Testis (tissue), 3 donors: Measurements from ENCODE around the gene KLC3. TPM values are rescaled to one million over a fixed set of nuclear protein-coding genes. Genes with fewer than 3 reads are reported as not detected.

Source experiments
- DNase-seq: peaks from one replicate; pipeline ENCODE4 v3.0.0-alpha.2; 2019
- H3K27ac ChIP-seq, 2 donors: fragments of 200-600 bp; sonication (generic); one replicate each; pipeline ENCODE4 v1.5.1; 2019
- H3K27me3 ChIP-seq: fragments of 200-600 bp; sonication (generic); one replicate; pipeline ENCODE4 v1.5.1; 2019
- H3K36me3 ChIP-seq: fragments of 200-600 bp; sonication (generic); one replicate; pipeline ENCODE4 v1.5.1; 2017; ENCODE audit warnings: low read depth; ENCODE audit errors: missing control alignments
- H3K4me1 ChIP-seq: fragments of 200-600 bp; sonication (generic); one replicate; pipeline ENCODE4 v1.5.1; 2019
- H3K4me3 ChIP-seq, 2 donors: fragments of 200-600 bp; sonication (generic); one replicate each; pipeline ENCODE4 v1.5.1; 2017 to 2019
- H3K9me3 ChIP-seq: fragments of 200-600 bp; sonication (generic); one replicate; pipeline ENCODE4 v1.5.1; 2017
- POLR2A ChIP-seq: fragments of 450-650 bp; IDR thresholded peaks from one replicate; pipeline ENCODE4 v1.6.1; 2017; ENCODE audit warnings: antibody characterized with exemption, mild to moderate bottlenecking, moderate library complexity
- WGBS, 2 donors: methylation state at CpG; one replicate each; pipeline ENCODE4 v1.1.5; 2018; 5-methylcytosine and 5-hydroxymethylcytosine counted together
- intact Hi-C: fragments of 100-400 bp; cut with DNase I; formaldehyde crosslinking; loops from one replicate; pipeline ENCODE4 v1.15.1; 2023; ENCODE audit warnings: low total_unique reads
- polyA plus RNA-seq: library from polyadenylated mRNA; stranded (reverse); fragments of 350-450 nt; fragmentation: Illumina TruSeq; extraction: RNeasy Lipid Tissue Mini Kit (QIAGEN cat#74804); gene quantifications from one replicate; pipeline ENCODE4 v1.2.3, GENCODE V29; 2014; ENCODE audit warnings: low read depth, low replicate concordance; ENCODE audit not compliant: insufficient read depth
- total RNA-seq, 2 donors: library from RNA; depleted of rRNA; stranded (reverse); fragments of >200 nt; gene quantifications; one replicate each; pipeline ENCODE4 v1.2.3, GENCODE V29; 2016
- TF ChIP-seq, protein P1 (sequence below), 3 experiments: fragments of 450-650 bp in 2 of 3; fragments of 200-600 bp in 1 of 3; sonication (generic) in 1 of 3; IDR thresholded peaks; one replicate each; pipeline ENCODE4 v1.5.1; 2016 to 2019; ENCODE audit warnings: antibody characterized with exemption in 3 of 3, mild to moderate bottlenecking in 2 of 3, moderate library complexity in 1 of 3

KLC3 gene
- total and polyA plus RNA-seq, 3 donors from 2014 or later = 5.9 to 13.7 (median 6.4) TPM

DNA sequence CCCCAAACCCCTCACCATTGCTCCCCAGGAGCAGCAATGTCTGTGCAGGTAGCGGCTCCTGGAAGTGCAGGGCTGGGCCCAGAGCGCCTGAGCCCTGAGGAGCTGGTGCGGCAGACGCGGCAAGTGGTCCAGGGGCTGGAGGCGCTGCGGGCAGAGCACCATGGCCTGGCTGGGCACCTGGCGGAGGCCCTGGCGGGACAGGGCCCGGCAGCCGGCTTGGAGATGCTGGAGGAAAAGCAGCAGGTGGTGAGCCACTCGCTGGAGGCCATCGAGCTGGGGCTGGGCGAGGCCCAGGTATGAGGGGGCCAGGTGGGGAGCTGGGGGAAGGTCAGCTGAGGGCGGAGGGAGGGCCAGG, 4.9 kb downstream of the KLC3 start:
- intact Hi-C loops = no loop called here
- no peak overlapping the region for H3K27ac ChIP-seq
- no peak overlapping the region for H3K4me3 ChIP-seq
- no peaks in the 10 kb centered on the region for H3K36me3 ChIP-seq
- TF ChIP-seq, protein P1, sequence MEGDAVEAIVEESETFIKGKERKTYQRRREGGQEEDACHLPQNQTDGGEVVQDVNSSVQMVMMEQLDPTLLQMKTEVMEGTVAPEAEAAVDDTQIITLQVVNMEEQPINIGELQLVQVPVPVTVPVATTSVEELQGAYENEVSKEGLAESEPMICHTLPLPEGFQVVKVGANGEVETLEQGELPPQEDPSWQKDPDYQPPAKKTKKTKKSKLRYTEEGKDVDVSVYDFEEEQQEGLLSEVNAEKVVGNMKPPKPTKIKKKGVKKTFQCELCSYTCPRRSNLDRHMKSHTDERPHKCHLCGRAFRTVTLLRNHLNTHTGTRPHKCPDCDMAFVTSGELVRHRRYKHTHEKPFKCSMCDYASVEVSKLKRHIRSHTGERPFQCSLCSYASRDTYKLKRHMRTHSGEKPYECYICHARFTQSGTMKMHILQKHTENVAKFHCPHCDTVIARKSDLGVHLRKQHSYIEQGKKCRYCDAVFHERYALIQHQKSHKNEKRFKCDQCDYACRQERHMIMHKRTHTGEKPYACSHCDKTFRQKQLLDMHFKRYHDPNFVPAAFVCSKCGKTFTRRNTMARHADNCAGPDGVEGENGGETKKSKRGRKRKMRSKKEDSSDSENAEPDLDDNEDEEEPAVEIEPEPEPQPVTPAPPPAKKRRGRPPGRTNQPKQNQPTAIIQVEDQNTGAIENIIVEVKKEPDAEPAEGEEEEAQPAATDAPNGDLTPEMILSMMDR (IDR thresholded peaks at IDR 0.05) = no peak
- no peak for TF ChIP-seq POLR2A
- no peaks in the 10 kb centered on the region for H3K9me3 ChIP-seq
- DNase-seq = no peak
- H3K27me3 ChIP-seq = no peaks in the 10 kb centered on the region
- 73 to 91% methylated on average over 6 to 15 of the region's 15 CpGs for WGBS, 2 donors
- H3K4me1 ChIP-seq = no peaks in the 10 kb centered on the region

DNA sequence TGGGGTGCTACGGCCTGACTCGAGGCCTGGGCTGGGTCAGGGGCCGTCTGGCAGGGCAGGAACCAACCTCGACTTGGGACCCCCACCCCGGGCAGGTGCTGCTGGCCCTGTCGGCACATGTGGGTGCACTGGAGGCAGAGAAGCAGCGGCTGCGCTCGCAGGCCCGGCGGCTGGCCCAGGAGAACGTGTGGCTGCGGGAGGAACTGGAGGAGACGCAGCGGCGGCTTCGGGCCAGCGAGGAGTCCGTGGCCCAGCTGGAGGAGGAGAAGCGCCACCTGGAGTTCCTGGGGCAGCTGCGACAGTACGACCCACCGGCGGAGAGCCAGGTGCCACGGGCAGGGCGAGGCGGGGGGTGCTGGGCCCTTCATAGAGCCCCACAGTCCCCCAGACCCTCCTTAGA, 5.9 kb downstream of the KLC3 start:
- no peak for DNase-seq
- intact Hi-C loops = no loop called here
- WGBS, 2 donors = 60 to 63% methylated on average over 8 to 23 of the region's 27 CpGs
- no peak for TF ChIP-seq POLR2A
- TF ChIP-seq, protein P1 (IDR thresholded peaks at IDR 0.05) = no peak
- no peak overlapping the region for H3K27ac ChIP-seq
- H3K36me3 ChIP-seq = no peaks in the 10 kb centered on the region
- H3K4me3 ChIP-seq = no peak overlapping the region
- H3K27me3 ChIP-seq = no peaks in the 10 kb centered on the region
- H3K9me3 ChIP-seq = no peaks in the 10 kb centered on the region
- H3K4me1 ChIP-seq = no peaks in the 10 kb centered on the region

DNA sequence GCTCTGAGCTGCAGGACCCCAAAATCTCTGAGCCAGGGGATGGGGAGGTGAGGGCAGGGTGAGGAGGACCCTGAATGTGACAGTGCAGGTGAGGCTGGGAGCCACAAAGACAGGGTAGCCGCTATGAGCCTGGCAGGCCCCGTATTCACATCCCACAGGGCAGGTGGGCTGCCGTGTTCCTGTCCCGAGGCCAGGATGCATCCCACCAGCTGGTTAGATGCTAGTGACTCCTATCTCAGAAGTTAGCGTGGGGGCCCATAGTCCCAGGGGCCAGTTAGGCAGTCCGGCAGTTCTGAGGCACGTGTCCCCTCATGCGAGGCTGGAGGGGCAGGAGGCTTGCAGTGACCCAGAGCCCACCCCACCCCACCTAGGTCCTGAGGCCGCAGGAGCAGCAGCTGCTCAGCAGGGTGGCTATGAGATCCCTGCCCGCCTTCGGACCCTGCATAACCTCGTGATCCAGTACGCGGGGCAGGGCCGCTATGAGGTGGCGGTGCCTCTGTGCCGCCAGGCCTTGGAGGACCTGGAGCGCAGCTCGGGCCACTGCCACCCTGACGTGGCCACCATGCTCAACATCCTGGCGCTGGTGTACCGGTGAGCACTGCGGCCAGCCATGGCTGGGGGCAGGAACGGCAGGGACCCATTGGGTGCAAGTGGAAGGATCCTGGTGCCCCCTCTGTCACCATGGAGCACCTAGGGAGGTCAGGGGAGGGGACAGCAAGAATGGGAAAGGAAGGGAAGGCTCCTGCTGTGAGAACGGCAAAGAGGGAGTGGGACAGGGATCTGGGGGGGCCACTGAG, 7.2 kb downstream of the KLC3 start:
- Histone ChIP-seq H3K4me3 (no peak overlapping the region), H3K27ac (no peak overlapping the region), H3K36me3 (no peaks in the 10 kb centered on the region), H3K27me3 (no peaks in the 10 kb centered on the region), H3K4me1 (no peaks in the 10 kb centered on the region), H3K9me3 (no peaks in the 10 kb centered on the region)
- TF ChIP-seq POLR2A = no peak
- TF ChIP-seq, protein P1 (IDR thresholded peaks at IDR 0.05) = no peak
- intact Hi-C loops = no loop called here
- 72 to 79% methylated on average over 17 to 25 of the region's 25 CpGs for WGBS, 2 donors
- no peak for DNase-seq

DNA sequence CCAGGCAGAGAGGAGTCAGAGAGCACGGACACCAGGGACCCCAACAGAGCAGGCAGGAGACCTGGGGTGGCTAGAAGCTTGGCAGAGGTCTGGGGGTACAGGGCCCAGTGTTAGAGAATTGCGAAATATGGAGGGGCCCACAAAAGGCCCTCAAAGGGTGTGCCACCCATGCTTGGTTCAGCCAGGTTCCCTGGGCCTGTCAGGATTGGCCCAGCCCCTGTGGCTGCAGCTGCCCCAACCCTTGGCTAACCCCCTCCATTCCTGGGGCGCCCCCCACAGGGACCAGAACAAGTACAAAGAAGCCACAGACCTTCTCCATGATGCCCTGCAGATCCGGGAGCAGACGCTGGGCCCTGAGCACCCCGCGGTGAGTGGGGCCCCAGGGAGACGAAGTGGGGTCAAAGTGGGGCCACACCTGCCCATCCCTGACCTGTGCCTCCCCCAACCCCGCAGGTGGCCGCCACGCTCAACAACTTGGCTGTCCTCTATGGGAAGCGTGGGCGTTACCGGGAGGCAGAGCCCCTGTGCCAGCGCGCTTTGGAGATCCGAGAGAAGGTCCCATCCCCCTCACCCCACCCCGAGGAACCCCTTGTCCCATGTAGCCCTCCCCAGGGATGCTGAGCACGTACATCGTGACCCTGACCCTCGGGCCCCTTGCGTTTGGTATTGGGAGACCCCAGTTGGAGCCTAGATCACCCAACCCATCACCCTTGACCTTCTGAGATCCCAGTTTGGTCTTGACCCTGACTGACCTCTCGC, 8.0 kb downstream of the KLC3 start:
- Histone ChIP-seq H3K4me1 (no peaks in the 10 kb centered on the region), H3K27me3 (no peaks in the 10 kb centered on the region), H3K9me3 (no peaks in the 10 kb centered on the region), H3K4me3 (no peak overlapping the region), H3K27ac (no peak overlapping the region), H3K36me3 (no peaks in the 10 kb centered on the region)
- 78 to 84% methylated on average over 15 to 23 of the region's 23 CpGs for WGBS, 2 donors
- TF ChIP-seq, protein P1 (IDR thresholded peaks at IDR 0.05) = no peak
- TF ChIP-seq POLR2A = no peak
- DNase-seq = no peak
- intact Hi-C loops = no loop called here
